Regular cardiac myocyte (primary cell): ENCODE data around the gene CTRB2. TPM values are rescaled to one million over a fixed set of nuclear protein-coding genes. Genes with fewer than 3 reads are reported as not detected.

Source experiments
- total RNA-seq: library from RNA; depleted of rRNA; stranded (reverse); fragments of >200 nt; gene quantifications from 2 replicates; pipeline ENCODE4 v1.2.3, GENCODE V29; 2014

CTRB2 gene
- total RNA-seq: not detected in 2 replicates

GRCh38 chr16:75206749-75207451, at the start of gene CTRB2:
Gene CTRB2 (minus strand): TSS chr16:75207161. CDS start chr16:75207141, 20 bp downstream.

GRCh38 chr16:75251280-75252048, 44.5 kb upstream of the CTRB2 start, which contains the start of gene BCAR1:
Gene BCAR1 (minus strand): TSS chr16:75251624. CDS start chr16:75251482, 142 bp downstream.

GRCh38 chr16:75218256-75219076, 11.5 kb upstream of the CTRB2 start, which contains the start of gene CTRB1:
Gene CTRB1 (plus strand): TSS chr16:75218988. CDS start chr16:75219008, 20 bp downstream.

Other genes starting within 250 kb of the CTRB2 start
- gene WDR59, start 222.0 kb downstream of the CTRB2 start, total RNA-seq: 10.4 and 12.8 TPM in 2 replicates
- gene ZNRF1, start 208.1 kb downstream of the CTRB2 start, total RNA-seq: 13.0 and 18.9 TPM in 2 replicates
- gene LDHD, start 90.4 kb downstream of the CTRB2 start, total RNA-seq: 1.3 and 4.2 TPM in 2 replicates
- gene ZFP1, start 58.6 kb downstream of the CTRB2 start, total RNA-seq: 8.7 and 19.2 TPM in 2 replicates
- gene CTRB1, start 11.8 kb upstream of the CTRB2 start, total RNA-seq: not detected in 2 replicates
- 48.5 and 51.0 TPM in 2 replicates for gene BCAR1, start 44.5 kb upstream of the CTRB2 start, total RNA-seq
- gene CFDP1, start 226.3 kb upstream of the CTRB2 start, total RNA-seq: 52.5 and 54.4 TPM in 2 replicates